Stimulated activated CD4-positive, alpha-beta T cell treated with anti-CD3 and anti-CD28 coated beads, Interleukin-2, amount 100 ng/mL, for 4 hours (primary cell): Measurements from ENCODE around the gene CREBRF.
"Not testable (repeated sequence)": the region's sequence is repeated elsewhere in the genome, so short reads cannot be mapped to it uniquely, and the experiment has no call there.

ENCODE experiments used
- DNase-seq: peaks from one replicate; pipeline ENCODE4 v3.0.0-alpha.2; 2020; ENCODE audit warnings: low read depth

CREBRF gene

DNA sequence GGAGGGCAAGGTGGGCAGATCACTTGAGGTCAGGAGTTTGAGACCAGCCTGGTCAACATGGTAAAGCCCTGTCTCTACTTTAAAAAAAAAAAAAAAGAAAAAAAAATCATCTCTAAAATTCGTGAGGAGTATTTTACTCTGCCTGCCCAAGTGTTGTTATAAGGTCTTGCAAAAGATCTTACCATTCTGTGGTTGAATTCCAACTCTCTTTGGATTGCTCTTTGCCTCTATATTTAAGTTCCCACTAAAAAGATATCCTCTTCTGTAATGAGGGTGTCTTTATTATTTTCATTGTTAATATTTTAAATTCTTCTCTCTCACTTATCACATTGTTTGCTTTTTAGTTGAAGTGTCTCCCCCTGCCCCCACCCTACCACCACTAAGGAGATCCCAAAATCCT lies 33.4 kb downstream of the CREBRF start:
- DNase-seq: no peak

DNA sequence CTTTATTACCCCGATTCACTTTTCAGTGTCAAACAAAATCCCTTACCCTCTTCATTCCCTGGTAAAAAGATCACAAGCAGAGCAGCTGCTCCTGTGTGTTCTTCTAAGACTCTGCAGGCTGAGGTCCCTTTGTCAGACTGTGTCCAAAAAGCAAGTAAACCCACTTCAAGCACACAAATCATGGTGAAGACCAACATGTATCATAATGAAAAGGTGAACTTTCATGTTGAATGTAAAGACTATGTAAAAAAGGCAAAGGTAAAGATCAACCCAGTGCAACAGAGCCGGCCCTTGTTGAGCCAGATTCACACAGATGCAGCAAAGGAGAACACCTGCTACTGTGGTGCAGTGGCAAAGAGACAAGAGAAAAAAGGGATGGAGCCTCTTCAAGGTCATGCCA lies 34.5 kb downstream of the CREBRF start:
- no peak for DNase-seq

DNA sequence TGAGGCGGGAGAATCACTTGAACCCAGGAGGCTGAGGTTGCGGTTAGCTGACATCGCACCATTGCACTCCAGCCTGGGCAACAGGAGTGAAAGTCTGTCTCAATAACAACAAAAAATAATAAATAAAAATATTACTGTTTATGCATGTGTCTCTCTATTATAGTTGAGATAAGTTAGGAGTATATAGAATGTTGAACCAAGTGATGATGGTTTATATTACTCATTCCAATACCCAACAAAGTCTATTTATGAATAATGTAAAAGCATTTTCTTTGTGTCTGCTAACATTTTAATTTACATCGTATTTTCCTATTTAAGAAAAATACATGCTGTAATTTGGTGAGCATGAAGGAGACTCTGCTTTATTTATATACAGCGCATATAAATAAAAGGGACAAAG lies 35.8 kb downstream of the CREBRF start:
- DNase-seq: no peak

DNA sequence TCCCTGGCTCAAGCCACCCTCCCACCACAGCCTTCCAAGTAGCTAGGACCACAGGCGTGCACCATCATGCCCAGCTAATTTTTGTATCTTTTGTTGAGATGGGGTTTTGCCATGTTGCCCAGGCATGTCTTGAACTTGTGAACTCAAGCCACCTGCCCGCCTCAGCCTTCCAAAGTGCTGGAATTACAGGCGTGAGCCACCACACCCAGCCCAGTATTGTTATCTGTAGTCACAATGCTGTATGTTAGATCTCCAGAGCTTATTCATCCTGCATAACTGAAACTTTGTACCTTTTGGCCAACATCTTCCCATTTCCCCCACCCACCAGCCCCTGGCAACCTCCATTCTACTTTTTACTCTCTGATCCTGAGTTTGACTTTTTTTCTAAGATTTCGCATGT lies 37.5 kb downstream of the CREBRF start:
- DNase-seq: no peak

DNA sequence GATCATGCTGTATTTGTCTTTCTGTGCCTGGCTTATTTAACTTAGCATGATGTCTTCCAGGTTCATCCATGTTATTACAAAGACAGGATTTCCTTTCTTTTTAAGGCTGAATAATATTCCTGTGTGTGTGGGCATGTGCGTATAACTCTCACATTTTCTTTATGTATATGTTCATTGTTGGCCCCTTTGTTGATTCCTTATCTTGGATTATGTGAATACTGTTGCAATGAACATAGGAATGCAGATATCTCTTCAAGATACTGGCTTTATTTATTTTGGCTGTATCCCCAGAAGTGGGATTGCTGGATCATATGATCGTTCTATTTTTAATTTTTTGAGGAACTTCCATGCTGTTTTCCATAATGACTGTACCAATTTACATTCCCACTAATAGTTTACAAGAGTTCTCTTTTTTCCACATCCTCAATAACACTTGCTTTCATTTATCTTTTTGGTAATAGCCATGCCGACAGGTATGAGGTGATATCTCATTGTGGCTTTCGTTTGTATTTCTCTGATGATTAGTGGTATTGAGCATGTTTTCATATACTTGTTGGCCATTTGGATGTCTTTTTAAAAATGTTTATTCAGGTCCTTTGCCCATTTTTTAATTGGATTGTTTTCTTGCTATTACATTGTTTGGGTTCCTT lies 38.0 kb downstream of the CREBRF start:
- DNase-seq: no peak

DNA sequence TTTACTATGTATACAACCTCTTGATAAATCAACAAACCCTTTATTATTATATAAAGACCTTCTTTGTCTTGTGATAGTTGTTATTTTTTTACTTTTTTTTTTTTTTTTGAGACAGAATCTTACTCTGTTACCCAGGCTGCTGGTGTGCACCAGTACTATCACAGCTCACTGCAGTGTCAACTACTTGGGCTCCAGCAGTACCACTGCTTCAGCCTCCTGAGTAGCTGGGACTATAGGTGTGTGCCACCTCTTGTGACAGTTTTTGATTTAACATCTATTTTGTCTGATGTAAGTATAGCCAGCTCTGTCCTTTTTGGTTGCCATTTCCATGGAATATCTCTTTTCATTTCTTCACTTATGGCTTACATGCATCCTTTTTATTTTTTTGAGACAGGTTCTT lies 42.6 kb downstream of the CREBRF start:
- no peak for DNase-seq

DNA sequence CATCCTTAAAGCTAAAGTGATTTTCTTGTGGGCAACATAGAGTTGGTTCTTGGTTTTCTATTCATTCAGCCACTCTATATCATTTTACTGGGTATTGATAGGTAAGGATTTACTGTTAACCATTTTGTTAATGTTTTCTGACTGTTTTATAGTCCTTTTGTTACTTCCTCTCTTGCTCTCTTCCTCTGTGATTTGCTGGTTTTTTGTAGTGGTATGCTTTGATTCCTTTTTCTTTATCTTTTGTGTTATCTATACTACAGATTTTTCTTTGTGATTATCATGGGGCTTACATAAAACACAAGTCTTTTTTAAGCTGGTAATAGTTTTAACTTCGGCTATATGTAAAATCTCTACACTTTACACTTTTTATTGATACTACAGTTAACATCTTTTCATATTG lies 43.3 kb downstream of the CREBRF start:
- no peak for DNase-seq

DNA sequence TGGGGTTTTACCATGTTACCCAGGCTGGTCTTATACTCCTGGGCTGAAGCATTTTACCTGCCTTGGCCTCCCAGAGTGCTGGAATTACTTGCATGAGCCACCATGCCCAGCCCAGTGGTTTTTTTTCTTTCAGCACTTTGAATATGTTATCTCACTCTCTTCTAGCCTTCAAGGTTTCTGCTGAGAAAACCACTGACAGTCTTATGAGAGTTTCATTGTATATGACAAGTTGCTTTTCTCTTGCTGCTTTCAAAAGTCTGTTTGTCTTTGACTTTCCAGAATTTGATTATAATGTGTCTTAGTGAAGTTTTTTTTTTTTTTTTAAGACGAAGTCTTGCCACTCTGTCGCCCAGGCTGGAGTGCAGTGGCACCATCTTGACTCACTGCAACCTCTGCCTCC lies 45.1 kb downstream of the CREBRF start:
- DNase-seq: no peak

DNA sequence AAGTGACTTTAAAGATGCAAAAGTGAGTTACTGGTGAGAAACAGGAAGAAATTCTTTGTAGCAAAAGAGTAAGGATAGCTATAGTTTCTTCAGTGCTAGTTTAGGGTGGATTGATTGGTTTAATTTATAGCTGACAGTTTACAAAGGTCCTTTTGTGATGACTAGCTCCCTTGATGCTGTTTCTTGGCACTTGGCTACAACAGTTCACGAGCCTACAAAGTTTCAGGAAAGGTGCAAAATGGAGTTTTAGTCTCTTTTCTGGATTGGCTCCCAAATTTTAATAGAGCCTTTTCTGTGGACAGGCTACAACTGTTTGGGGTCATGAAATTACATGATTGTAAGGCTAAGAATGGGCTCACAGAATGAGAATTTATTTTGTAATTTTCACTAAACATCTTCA lies 47.3 kb downstream of the CREBRF start:
- no peak for DNase-seq

DNA sequence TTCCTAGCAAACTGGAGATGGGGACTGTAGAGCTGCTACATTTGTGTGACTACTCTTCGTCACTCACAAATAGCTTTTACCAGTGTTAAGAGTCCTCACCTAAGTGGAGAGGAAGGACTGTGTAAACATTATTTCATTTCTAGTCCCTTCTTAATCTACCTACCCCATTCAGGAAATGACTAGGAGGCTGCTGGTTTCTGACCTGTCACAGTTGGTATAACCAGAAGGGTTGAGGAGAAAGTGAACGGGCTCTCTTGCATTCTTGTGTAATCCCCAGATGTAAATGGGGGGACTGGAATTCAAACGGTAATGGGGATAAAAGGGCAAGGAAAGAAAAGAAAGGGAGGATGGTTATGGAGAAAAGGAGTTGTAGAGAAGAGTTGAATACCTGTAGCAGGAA lies 52.8 kb downstream of the CREBRF start:
- DNase-seq: no peak

DNA sequence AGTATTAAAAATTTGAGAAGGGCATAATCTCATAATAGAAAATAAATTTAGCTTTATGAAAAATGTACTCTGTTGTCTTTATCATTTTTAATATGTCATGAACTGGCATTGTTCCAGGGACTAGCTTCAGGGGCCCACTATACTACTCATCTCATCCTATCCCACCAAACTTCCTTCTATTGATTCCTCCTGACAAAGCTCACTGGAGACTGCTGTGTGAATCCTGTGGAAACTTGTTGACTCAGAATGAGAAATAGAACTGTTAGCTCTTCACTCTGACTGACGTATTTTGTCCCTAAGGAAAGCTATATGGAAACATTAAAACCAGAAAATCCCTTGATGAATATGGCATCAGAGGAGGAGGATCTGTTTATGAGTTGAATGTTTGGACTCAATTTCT lies 58.4 kb downstream of the CREBRF start:
- no peak for DNase-seq

DNA sequence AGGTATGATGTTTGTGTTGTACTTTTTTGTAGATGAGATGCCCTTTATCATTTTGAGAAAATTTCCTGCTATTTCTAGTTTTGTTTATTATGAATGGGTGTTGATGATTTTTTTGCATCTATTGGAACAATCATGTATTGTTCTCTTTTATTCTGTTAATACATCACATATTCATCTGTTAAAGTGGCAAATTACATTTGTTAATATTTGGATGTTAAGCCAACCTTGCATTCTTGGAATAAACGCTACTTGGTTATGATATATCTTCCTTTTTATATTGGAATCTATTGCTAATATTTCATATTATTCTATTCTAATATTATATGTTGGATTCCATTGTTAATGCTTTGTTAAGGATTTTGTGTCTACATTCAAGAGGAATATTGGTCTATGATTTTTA lies 63.6 kb downstream of the CREBRF start:
- no peak for DNase-seq

DNA sequence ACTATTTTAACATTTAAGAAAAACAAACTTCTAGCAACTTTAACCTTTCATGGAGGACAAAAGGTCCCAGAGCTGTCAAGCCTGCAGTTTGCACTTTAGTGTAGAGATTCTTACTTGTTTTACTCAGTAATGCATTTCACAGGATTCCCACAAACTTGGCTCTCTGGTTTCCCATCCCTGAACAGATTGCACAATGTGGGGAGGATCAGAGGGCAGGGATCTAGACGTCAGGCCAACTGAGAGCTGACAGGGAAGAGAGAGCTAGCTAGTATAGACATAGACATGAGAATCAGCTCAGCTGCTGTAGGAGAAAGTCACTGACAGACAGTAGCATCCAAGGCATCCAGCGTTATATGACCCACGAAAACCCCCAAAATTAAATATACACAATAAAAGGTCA lies 67.3 kb downstream of the CREBRF start:
- DNase-seq: no peak

DNA sequence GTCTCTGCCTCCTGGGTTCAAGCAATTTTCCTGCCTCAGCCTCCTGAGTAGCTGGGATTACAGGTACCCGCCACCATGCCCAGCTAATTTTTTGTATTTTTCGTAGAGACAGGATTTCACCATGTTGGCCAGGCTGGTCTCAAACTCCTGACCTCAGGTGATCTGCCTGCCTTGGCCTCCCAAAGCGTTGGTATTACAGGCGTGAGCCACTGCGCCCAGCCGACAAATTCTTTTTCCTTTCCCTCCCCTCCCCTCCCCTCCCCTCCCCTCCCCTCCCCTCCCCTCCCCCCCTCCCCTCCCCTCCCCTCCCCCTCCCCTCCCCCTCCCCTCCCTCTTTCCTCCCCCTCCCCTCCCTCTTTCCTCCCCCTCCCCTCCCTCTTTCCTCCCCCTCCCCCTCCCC lies 76.0 kb downstream of the CREBRF start:
- not testable (repeated sequence) for DNase-seq

DNA sequence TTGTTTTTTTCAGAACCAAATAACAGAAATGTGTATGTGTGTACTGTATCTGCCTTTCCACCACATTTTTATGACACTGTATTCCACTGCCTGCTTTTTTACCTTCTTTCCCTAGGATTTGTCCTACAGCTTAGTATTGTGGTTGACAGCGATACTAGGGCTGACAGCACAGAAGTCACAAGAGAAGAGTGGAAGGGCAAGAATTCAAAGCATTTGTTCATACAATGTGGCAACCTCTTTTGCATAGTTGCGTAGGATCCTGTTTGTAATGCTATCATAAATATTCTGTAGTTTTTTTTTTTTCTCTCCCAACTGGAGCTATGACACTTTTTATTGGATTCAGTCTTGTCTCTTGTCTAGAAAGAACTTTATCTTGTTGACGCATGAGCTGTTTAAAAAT lies 82.6 kb downstream of the CREBRF start:
- no peak for DNase-seq

DNA sequence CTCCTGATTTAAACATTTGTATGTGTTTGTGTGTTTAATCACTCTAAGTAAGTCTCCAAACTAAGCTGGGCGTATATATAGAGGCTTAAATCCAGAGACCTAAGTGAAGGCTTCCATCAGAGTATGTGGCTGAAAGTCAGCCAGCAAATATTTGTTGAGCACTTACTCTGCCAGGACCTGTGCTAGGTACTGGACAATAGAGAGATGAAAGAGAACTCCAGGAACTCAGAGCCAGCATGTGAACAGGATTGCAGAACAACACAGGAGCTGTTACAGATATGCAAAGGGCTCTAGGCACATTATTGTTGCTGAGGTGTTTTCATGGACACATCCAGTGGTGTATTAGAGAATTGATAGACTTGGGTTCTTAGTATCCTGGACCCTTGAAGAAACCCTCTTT lies 83.5 kb downstream of the CREBRF start:
- DNase-seq: no peak

DNA sequence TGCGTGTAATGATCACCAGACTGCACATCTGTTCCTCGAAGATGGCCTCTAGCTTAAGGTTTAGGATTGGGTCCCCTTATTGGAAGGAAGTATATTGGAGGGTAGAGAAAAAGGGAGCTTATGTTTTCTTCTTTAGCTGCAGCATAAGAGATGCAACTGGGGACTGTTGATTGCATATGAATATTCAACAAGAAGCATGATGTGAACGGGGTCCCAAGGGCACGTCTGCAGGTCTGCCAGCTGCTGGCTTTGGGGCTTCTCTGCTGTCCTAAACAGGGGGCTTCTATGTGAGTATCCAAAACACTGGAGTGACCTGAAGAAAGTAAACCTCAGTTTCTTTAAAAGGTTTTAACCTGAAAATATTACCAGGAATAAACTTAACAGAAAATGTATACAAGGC lies 84.6 kb downstream of the CREBRF start:
- no peak for DNase-seq

DNA sequence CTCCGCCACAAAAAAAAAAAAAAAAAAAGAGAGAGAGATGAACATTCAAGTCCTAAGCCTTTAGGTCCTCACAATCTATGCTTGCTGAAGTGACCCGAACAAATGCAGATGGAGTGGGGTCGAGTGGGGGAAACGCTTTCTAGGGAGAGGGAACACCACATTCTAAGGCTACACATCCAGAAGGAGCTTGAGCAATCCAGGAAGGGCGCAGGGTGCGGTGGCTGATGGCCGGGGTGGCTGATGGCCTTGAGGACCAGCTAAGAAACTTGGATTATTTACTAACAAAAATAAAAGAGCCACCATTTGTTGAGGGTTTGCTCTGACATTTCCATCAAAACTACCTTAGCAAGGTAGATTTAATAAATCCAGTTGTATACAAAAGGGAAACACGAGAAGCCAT lies 87.4 kb downstream of the CREBRF start:
- no peak for DNase-seq

DNA sequence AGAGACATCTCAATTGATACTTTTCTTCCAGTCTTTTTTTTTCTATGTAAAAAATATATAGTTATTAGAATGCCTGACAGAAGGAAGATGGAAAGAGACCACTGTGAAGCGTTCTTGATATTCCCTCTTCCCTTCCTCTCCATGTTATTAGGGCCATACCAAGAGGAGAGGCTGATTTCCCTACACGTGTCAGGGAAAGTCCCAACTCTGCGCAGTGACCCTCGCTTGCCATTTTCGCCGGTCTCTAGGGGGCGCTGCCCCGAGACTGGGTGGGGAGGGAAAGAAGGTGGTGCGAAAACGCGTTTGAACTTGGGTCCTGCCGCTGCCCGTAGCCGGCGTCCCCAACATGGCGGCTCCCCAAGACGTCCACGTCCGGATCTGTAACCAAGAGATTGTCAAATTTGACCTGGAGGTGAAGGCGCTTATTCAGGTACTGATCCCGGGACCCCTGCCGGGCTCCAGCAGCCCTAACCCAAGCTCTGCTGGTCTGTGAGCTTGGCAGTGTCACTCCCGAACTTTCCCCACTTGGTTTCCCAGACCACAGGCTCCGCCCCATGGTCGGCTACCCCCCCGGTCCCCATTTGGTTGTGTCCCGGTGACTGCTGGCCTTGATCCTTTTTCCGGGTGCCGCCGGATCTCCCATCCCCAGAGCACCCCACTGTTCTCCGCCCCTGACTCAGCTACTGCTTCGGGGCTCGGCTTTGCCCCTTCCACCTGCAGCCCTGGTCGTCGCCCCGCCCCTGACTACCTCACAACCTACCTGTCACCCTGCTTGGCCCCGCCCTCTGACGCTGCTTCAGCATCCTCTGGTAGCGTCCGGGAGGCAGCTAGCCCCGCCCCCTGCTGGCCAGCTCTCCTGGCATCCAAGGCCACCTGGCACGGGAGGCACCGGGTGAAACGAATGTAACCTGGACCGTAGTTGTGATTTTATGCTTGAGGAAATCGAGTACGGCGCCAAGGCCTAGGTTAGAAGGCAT lies 88.3 kb downstream of the CREBRF start, which contains the start of gene BNIP1:
TSS of gene BNIP1 (plus strand) at position 332 of the 977 bp plus-strand sequence. CDS start at position 347, 15 bp downstream.
- DNase-seq: peak; percentile 94

DNA sequence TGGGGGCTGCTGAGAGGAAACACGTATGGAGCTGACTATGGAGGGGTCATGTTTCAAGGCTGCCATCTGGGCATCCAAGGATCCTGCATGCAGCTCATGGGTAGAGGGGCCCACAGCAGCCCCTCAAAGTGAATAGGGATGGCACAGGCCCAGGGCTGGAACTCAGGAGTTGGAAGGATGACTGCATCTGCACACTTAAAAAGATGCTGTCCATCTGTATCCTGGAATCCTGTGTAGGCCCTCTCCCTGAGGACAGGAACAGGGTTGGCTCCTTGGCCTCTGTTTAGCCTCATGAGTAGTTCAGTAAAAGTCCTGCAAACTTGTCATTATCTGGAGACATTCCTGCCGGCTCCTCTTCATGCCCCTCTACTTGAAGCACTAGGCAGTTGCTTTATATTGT lies 92.2 kb downstream of the CREBRF start:
- DNase-seq: no peak

DNA sequence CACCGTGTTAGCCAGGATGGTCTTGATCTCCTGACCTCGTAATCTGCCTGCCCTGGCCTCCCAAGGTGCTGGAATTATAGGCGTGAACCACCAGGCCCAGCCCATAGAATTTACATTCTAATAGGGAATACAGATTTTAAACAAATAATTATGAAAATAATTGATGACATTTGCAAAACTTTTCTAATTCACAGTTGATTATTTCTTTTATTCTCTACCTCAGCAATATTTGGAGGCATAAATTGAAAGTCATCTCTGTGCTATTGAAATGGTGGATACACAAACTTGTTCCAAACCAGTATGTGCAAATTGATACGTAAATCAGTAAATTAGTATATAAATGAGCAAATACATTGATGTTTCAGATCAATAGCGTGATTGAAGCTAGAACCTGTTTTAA lies 96.4 kb downstream of the CREBRF start:
- no peak for DNase-seq

DNA sequence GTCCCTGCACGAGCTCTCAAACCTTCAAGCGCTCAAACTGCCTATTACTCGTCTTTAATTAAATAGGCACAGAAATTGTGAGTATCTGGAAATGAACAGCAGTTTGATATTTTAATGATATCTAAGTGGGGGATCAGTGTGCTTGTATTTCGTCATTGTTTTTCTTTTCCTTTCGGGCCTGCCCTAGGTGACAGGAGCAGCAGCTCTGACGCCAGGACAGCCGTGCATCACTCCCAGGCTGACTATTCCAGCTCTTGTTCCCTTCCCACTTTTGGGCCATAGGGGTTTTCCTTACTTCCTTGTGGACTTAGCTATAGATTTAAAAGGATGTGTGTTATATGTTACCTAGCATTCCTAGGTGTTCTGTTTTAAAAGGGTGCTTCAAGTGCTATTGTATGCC lies 97.7 kb downstream of the CREBRF start:
- no peak for DNase-seq

DNA sequence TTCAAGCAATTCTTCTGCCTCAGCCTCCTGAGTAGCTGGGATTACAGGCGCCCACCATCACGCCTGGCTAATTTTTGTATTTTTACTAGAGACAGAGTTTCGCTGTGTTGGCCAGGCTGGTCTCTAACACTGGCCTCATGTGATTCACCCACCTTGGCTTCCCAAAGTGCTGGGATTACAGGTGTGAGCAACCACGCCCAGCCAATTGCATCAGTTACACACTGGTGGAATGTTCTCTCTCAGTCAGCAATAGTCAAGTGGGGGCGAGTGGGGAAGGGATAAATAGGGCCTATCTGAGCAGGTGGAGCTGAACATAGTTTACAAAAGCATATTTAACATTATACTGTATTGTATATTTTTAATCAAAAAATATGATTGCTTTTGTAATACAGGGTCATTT lies 98.5 kb downstream of the CREBRF start:
- not testable (repeated sequence) for DNase-seq

DNA sequence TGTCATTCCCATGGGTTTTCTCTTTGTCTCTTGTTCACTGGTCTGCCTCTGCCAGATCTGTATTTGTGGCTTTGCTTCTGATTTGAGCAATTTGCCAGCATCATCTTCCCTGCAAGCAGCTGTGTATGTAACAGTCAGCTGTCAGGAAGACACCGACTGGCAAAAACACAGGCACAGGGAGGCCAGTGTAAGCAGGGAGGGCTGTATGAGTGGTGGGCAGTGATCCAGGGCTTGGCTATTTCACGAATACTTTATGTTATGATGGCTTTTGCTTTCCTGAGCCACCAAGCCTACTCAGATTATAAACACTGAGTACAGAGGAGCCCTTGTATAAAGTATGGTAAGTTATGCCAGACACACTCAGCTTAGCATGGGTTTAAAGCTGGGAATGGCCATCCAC lies 99.8 kb downstream of the CREBRF start:
- no peak for DNase-seq
